Measurements from ENCODE around the gene VANGL1.
A peak's percentile ranks its signal among the peaks of the same experiment; 100 is the strongest.

Gene VANGL1

GRCh38 chr1:115671176-115671934, 29.6 kb downstream of the VANGL1 start:
- FAIRE-seq (no peak), DNase-seq (ENCODE audit: insufficient read length, low spot score) (no peak)
- TF ChIP-seq POLR2A (IDR thresholded peaks at IDR 0.05; ENCODE audit: low read depth, low read length) (no peak), TAF1 (IDR thresholded peaks at IDR 0.05; ENCODE audit: low read depth, low read length) (no peak), PAX5 (IDR thresholded peaks at IDR 0.05; ENCODE audit: insufficient read depth, low read length, severe bottlenecking) (no peak), SPI1 (IDR thresholded peaks at IDR 0.05; ENCODE audit: low read depth, low read length) (no peak)

DNA sequence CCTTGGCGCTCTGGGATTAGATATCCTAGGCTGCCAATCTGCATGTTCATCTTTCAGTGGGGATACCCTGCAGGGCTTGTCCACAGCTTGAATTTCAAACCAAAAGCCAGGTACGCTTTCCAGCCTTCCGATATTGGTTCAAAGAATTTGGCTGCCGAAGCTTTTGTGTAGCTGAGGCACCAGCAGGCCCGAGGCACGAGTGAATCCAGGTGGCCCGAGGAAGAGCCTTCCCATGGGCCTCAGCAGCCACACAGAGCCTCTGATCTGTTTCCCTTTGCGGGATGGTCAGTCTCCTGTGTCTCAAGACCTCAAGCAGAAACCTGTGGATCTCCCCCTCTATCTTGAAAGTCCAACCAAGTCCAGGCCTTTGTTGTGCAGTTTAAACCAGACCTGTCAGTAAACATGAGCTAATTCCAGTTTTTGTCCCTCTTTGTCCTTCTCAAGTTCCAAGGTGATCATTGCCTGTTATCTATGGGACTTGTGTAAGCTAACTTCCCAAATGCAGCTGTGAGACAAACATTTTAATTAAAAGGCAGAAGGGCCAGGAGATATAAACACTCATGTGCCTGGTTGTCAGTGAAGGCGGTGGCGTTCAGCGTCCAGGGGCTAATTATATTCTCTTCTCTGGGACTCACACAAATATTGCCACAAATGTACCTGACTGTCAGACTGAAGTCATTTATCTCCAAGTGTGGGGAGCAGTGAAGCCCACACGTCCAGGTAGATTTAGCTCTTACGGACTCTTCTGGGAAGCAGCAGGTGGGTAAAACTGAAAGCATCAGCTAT, 30.6 kb downstream of the VANGL1 start:
- DNase-seq (ENCODE audit: insufficient read length, low spot score) (no peak), FAIRE-seq (no peak)
- TF ChIP-seq POU2F2 (IDR thresholded peaks at IDR 0.05; ENCODE audit: low read depth, low read length) (no peak), POLR2A (IDR thresholded peaks at IDR 0.05; ENCODE audit: low read depth, low read length) (no peak), PAX5 (IDR thresholded peaks at IDR 0.05; ENCODE audit: insufficient read depth, low read length, severe bottlenecking) (no peak), SPI1 (IDR thresholded peaks at IDR 0.05; ENCODE audit: low read depth, low read length) (no peak), POLR2AphosphoS5 (IDR thresholded peaks at IDR 0.05; ENCODE audit: low read depth, low read length) (no peak), TAF1 (IDR thresholded peaks at IDR 0.05; ENCODE audit: low read depth, low read length) (no peak)

- no peak for FAIRE-seq
- DNase-seq (ENCODE audit: insufficient read length, low spot score), result no peak
- no peak for TF ChIP-seq POLR2A (IDR thresholded peaks at IDR 0.05; ENCODE audit: low read depth, low read length)
- no peak for TF ChIP-seq PAX5 (IDR thresholded peaks at IDR 0.05; ENCODE audit: insufficient read depth, low read length, severe bottlenecking)
- TF ChIP-seq POLR2AphosphoS5 (IDR thresholded peaks at IDR 0.05; ENCODE audit: low read depth, low read length), result no peak
- no peak for TF ChIP-seq TAF1 (IDR thresholded peaks at IDR 0.05; ENCODE audit: low read depth, low read length)
- no peak for TF ChIP-seq POU2F2 (IDR thresholded peaks at IDR 0.05; ENCODE audit: low read depth, low read length)
- TF ChIP-seq SPI1 (IDR thresholded peaks at IDR 0.05; ENCODE audit: low read depth, low read length), result no peak
Observed at GRCh38 chr1:115676498-115677181, 34.9 kb downstream of the VANGL1 start.

GRCh38 chr1:115677182-115677555, 35.4 kb downstream of the VANGL1 start:
- TF ChIP-seq POLR2AphosphoS5 (IDR thresholded peaks at IDR 0.05; ENCODE audit: low read depth, low read length) (no peak), TAF1 (IDR thresholded peaks at IDR 0.05; ENCODE audit: low read depth, low read length) (no peak), PAX5 (IDR thresholded peaks at IDR 0.05; ENCODE audit: insufficient read depth, low read length, severe bottlenecking) (peak; percentile 38), POLR2A (IDR thresholded peaks at IDR 0.05; ENCODE audit: low read depth, low read length) (no peak), SPI1 (IDR thresholded peaks at IDR 0.05; ENCODE audit: low read depth, low read length) (no peak), POU2F2 (IDR thresholded peaks at IDR 0.05; ENCODE audit: low read depth, low read length) (no peak)
- FAIRE-seq, result no peak
- peak; percentile 24 for DNase-seq (ENCODE audit: insufficient read length, low spot score)

GRCh38 chr1:115677565-115677964, 35.8 kb downstream of the VANGL1 start:
- TF ChIP-seq POU2F2 (IDR thresholded peaks at IDR 0.05; ENCODE audit: low read depth, low read length) (no peak), SPI1 (IDR thresholded peaks at IDR 0.05; ENCODE audit: low read depth, low read length) (no peak), PAX5 (IDR thresholded peaks at IDR 0.05; ENCODE audit: insufficient read depth, low read length, severe bottlenecking) (no peak), POLR2A (IDR thresholded peaks at IDR 0.05; ENCODE audit: low read depth, low read length) (no peak), TAF1 (IDR thresholded peaks at IDR 0.05; ENCODE audit: low read depth, low read length) (no peak), POLR2AphosphoS5 (IDR thresholded peaks at IDR 0.05; ENCODE audit: low read depth, low read length) (no peak)
- DNase-seq (ENCODE audit: insufficient read length, low spot score), result no peak
- no peak for FAIRE-seq

DNA sequence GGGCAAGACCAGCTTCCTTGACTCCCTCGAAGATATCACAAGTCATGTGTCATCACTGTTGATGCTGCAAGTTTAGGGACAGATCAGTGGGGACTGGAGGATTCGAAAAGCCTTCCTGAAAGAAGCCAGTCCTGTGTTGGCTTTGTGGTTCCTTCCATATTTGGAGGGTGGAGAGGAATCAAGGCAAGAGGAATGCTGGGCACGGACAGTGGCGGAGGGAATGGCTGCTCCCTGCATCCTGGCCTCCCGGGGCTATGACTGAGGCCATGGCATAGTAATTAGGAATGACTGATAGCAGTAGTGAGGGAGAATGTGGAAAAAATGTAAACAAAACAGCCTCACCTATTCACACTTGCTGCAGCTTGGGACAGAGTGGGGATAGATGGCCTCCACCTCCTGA, 36.4 kb downstream of the VANGL1 start:
- FAIRE-seq, result no peak
- TF ChIP-seq POLR2AphosphoS5 (IDR thresholded peaks at IDR 0.05; ENCODE audit: low read depth, low read length) (no peak), TAF1 (IDR thresholded peaks at IDR 0.05; ENCODE audit: low read depth, low read length) (no peak), PAX5 (IDR thresholded peaks at IDR 0.05; ENCODE audit: insufficient read depth, low read length, severe bottlenecking) (no peak), SPI1 (IDR thresholded peaks at IDR 0.05; ENCODE audit: low read depth, low read length) (no peak), POLR2A (IDR thresholded peaks at IDR 0.05; ENCODE audit: low read depth, low read length) (no peak), POU2F2 (IDR thresholded peaks at IDR 0.05; ENCODE audit: low read depth, low read length) (no peak)

DNA sequence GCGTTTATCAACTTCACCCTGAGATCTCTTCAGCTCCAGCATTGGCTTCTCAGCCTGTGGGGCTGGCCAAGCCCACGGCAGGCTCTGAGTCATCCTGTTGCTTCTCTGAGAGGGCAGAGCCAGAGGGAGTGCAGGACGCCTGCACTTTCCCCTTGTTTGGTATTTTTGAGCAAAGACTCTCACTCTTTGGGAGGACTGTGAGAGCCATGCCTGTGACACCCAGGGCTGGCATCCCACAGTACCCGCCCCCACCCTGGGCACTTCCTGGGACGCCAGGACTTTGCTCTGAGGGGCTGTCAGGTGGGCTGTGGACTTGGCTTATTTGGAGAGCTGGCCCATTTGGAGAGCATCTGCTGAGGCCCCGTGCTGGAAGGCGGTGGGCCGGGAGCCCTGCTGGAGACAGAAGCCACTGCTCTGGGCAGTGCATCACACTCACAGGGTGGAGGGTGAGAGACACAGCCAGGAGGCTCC, 37.4 kb downstream of the VANGL1 start:
- FAIRE-seq, result no peak
- no peak for TF ChIP-seq POU2F2 (IDR thresholded peaks at IDR 0.05; ENCODE audit: low read depth, low read length)
- TF ChIP-seq POLR2AphosphoS5 (IDR thresholded peaks at IDR 0.05; ENCODE audit: low read depth, low read length), result no peak
- TF ChIP-seq TAF1 (IDR thresholded peaks at IDR 0.05; ENCODE audit: low read depth, low read length), result no peak
- no peak for TF ChIP-seq SPI1 (IDR thresholded peaks at IDR 0.05; ENCODE audit: low read depth, low read length)
- no peak for TF ChIP-seq PAX5 (IDR thresholded peaks at IDR 0.05; ENCODE audit: insufficient read depth, low read length, severe bottlenecking)
- no peak for TF ChIP-seq POLR2A (IDR thresholded peaks at IDR 0.05; ENCODE audit: low read depth, low read length)
- DNase-seq (ENCODE audit: insufficient read length, low spot score), result no peak

More for the DNA sequence above, 36.4 kb downstream of the VANGL1 start:
- DNase-seq (ENCODE audit: insufficient read length, low spot score), result no peak

- FAIRE-seq, result no peak
- DNase-seq (ENCODE audit: insufficient read length, low spot score), result no peak
- TF ChIP-seq POLR2AphosphoS5 (IDR thresholded peaks at IDR 0.05; ENCODE audit: low read depth, low read length), result no peak
- TF ChIP-seq SPI1 (IDR thresholded peaks at IDR 0.05; ENCODE audit: low read depth, low read length), result no peak
- TF ChIP-seq POU2F2 (IDR thresholded peaks at IDR 0.05; ENCODE audit: low read depth, low read length), result no peak
- TF ChIP-seq TAF1 (IDR thresholded peaks at IDR 0.05; ENCODE audit: low read depth, low read length), result no peak
- TF ChIP-seq POLR2A (IDR thresholded peaks at IDR 0.05; ENCODE audit: low read depth, low read length), result no peak
- TF ChIP-seq PAX5 (IDR thresholded peaks at IDR 0.05; ENCODE audit: insufficient read depth, low read length, severe bottlenecking), result no peak
Observed at GRCh38 chr1:115680730-115681111, 39.0 kb downstream of the VANGL1 start.

GRCh38 chr1:115682792-115683191, 41.0 kb downstream of the VANGL1 start:
- FAIRE-seq, result no peak
- TF ChIP-seq POU2F2 (IDR thresholded peaks at IDR 0.05; ENCODE audit: low read depth, low read length) (no peak), SPI1 (IDR thresholded peaks at IDR 0.05; ENCODE audit: low read depth, low read length) (no peak), POLR2A (IDR thresholded peaks at IDR 0.05; ENCODE audit: low read depth, low read length) (no peak), TAF1 (IDR thresholded peaks at IDR 0.05; ENCODE audit: low read depth, low read length) (no peak), POLR2AphosphoS5 (IDR thresholded peaks at IDR 0.05; ENCODE audit: low read depth, low read length) (no peak), PAX5 (IDR thresholded peaks at IDR 0.05; ENCODE audit: insufficient read depth, low read length, severe bottlenecking) (no peak)
- no peak for DNase-seq (ENCODE audit: insufficient read length, low spot score)

All from GM12891 (cell line).